Dedifferentiated amniotic fluid mesenchymal stem cell (primary cell): ENCODE measurements around the gene TRAPPC13.
"Not testable (repeated sequence)": the region's sequence is repeated elsewhere in the genome, so short reads cannot be mapped to it uniquely, and the experiment has no call there.

Experiments used
- DNase-seq: peaks from one replicate; pipeline ENCODE4 v3.0.0-alpha.2; 2016; ENCODE audit errors: extremely low spot score

TRAPPC13 gene, protein sequence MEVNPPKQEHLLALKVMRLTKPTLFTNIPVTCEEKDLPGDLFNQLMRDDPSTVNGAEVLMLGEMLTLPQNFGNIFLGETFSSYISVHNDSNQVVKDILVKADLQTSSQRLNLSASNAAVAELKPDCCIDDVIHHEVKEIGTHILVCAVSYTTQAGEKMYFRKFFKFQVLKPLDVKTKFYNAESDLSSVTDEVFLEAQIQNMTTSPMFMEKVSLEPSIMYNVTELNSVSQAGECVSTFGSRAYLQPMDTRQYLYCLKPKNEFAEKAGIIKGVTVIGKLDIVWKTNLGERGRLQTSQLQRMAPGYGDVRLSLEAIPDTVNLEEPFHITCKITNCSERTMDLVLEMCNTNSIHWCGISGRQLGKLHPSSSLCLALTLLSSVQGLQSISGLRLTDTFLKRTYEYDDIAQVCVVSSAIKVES

DNA sequence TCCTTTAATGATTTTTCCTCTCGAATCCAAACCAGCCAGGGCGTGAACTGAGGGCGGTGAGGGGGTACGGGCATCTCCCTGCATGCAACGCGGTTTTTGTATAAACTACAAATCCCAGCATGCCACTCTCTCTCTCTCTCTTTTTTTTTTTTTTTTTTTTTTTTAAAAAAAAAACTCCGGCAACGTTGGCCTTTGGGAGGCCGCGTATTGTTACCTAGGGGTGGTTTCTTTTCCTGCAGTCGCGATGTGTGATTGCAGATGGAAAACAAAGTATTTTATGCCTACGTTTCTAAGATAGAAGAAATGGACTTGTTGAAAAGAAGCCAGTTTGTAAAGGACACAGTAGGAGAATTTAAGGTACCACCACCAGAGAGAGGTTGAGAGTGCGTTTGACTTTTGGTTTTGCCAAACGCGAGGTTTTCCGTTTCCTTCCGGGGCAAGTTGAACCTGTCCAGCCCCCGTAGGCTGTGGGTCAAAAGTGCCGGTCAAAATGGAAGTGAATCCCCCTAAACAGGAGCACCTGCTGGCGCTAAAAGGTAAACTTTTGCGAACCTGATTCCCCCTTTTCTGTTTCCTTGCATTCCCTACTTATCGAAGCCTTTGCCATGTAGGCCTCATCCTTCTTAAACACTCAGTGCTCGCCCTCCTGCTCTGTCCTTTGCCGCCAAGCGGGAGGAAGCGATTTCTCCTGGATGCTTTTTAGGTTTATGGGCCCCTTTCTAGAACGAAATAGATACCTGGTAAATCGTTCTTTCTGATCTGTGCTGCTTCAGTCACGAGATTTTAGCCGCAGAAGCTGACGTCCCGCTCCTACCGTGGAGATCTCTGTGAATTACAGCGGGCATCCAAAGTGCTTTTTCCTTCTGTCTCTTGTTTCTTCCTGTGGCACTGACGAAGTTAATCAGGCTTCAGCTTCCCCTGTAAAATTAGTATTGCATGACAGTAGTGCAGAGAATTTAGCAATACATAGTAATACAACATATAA, at the start of gene TRAPPC13, which contains the start of gene SHLD3:
Gene TRAPPC13 (plus strand): TSS at position 457 of the 985 bp plus-strand sequence. CDS start 34 bp downstream, at position 491.
Gene SHLD3 (plus strand): TSS at position 457 of the 985 bp plus-strand sequence. CDS start 4,561 bp downstream, outside the sequence.
- peak; percentile 59 for DNase-seq

DNA sequence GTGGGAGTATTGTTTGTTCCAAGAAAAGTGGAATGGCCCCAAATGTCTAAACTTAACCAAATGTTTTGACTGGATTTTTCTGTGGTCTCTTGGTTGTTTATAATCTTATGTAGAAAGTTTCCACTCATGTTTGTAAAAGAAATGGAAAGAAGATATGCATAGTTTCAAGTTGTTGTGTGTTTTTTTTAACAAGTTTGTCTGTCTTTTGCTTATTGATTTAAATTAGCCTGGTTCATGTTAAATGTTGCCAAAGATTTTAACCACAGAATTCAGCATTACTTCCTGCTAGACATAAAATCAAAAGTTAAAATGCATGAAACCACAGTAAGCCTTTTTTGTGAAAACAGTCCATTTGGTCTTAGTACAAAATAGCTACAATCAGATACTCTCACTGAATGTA, 47.7 kb upstream of the TRAPPC13 start:
- peak; percentile 54 for DNase-seq

DNA sequence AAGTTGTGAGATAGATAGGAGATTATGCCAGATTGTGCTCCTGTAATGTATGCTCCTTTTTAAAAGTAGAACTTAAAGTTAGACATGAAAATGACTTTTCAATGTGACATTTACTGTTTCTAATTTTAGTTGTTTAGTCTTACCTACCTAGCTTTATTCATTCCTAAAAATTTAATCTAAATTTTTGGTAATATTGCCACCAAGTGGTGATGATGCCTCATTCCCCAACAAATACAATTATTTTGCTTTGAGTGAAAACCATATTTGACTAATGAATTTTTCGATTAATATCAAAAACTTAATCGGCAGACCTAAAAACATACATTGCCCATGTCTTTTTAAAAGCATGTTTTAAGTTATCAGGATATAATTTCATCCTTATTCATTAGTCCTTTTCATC, 36.1 kb upstream of the TRAPPC13 start:
- no peak for DNase-seq

DNA sequence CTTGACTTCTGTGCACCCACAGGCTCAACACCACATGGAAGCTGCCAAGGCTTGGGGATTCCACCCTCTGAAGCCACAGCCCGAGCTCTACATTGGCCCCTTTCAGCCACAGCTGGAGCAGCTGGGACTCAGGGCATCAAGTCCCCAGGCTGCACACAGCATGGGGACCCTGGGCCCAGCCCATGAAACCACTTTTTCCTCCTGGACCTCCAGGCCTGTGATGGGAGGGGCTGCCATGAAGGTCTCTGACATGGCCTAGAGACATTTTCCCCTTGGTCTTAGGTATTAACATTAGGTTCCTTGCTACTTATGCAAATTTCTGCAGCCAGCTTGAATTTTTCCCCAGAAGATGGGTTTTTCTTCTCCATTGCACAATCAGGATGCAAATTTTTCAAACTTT, 23.1 kb upstream of the TRAPPC13 start:
- DNase-seq: not testable (repeated sequence)

DNA sequence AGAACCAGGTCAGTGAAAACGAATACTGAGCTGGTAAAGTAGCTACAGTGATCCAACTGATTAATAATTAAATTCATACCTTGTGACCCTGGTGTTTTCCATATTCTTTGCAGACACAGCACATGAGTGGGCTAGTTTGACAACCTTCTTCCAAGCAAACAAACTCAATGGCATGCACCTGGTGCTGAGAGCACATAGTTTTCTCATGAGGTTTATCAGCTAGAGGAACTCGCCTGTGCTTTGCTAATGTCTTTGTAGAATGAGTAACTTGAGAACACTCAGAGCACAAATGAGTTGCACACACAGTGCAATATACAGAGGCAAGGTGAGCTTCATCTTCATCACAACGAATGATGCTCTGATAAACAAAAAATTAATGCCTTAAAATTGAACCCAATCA, 13.3 kb upstream of the TRAPPC13 start:
- no peak for DNase-seq

DNA sequence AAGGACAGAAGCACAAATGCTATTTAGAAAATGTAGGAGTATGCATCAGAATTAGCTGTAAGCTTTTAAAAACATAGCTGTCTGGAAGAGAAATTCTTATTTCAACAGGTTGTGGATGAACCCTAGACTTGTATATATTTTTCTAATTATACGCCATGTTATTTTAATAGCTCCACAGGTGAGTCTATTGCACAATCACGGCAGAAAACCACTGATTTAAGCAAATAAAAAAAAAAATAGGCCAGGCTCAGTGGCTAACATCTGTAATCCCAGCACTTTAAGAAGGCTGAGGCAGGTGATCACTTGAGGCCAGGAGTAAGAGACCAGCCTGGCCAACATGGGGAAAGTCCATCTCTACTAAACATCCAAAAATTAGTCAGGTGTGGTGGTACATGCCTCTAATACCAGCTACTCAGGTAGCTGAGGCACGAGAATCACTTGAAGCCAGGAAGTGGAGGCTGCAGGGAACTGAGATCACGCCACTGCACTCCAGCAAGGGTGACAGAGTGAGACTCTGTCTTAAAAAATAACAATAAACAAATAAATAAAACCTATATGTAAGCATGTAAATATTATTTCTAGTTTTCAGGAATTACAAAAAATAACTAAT, 12.4 kb upstream of the TRAPPC13 start:
- no peak for DNase-seq

DNA sequence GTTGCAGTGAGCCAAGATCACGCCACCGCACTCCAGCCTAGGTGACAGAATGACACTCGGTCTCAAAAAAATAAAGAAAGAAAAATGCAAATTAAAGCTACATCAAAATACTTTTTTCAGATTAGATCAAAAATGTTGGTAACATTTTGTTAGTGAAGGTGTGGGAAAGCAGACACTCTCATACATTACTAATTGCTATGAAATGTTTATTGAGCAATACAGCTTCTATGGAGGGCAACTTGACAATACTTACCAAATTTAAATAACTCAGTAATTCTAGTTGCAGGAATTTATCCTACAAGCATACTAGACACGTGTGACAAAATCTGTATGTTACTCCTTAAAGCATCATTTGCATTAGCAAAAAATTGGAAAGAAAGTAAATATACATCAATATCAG, 4.8 kb upstream of the TRAPPC13 start:
- DNase-seq: no peak

DNA sequence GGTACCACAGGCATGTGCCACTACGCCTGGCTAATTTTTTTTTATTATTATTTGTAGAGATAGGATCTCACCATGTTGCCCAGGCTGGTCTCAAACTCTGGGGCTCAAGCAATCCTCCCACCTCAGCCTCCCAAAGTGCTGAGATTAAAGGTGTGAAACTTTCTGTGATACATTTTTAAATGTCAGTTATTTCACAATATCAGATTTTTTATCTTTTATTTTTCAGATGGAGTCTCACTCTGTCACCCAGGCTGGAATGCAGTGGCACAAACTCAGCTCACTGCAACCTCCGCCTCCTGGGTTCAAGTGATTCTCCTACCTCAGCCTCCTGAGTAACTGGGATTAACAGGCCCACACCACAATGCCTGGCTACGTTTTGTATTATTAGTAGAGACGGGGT, 2.9 kb upstream of the TRAPPC13 start:
- not testable (repeated sequence) for DNase-seq

DNA sequence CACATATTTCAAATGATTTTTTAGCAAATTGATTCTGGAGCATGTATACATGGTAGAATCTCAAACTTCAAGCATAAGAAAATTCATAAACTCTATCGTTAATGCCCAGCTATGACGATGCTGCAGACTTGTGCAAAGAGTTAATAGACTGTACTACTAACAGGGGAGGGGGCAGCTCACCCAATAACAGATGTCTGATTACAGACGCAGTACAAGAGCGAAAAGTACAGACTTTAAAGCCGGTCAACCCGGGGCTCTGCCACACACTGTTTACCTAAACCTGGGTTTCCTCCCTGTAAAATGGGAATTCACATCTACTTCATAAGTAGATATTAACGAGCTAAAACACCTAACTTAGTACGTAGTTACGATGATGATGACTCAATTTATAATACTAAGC, 1.3 kb upstream of the TRAPPC13 start:
- DNase-seq: no peak

DNA sequence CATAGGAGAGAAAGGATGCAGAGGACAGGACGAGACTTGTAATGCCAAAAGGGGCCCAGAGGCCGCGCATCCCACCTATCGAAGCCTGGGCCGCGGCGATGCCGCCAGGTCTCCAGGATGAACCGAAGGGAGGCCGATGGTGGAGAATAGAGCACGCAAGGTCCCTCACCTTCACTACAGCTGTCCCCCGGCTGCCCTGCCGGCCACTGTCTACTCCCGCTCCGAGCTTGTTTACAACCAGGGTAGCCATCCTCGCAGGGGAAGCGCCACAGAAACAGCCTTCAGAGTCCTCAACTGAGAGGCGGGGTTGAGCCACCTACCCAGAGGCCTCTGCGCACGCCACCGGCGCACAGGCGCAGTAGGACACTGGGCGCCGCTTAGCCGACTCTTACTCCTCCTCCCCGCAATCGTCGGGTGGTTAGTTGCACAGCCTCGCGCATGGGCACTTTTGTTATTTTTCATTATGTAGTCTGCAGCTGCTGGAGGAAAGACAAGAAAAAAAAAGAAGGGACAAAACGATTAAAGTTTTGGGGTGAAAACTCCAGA, 729 bp upstream of the TRAPPC13 start, which contains the start of gene TRIM23:
Gene TRIM23 (minus strand): TSS at position 309 of the 546 bp plus-strand sequence. CDS start 59 bp downstream, at position 250.
- peak; percentile 95 for DNase-seq

DNA sequence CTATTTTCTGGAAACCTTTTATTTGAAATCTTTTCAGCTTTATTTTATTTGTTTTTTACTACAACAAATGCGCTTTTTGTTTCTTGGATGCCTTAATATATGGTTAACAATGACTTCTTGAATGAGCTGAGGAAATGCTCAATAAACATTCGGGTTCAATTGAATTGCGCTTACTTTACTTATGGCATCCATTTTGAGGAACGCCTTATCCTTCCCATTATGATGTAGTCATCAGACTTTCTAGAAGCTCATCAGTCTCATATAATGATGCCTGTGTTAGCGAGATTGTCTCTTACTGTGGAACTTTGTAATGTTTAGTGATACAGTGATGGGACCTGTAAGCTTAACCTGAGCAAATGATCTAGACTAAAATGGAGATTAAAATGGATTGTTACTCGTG, 916 bp downstream of the TRAPPC13 start:
- no peak for DNase-seq

DNA sequence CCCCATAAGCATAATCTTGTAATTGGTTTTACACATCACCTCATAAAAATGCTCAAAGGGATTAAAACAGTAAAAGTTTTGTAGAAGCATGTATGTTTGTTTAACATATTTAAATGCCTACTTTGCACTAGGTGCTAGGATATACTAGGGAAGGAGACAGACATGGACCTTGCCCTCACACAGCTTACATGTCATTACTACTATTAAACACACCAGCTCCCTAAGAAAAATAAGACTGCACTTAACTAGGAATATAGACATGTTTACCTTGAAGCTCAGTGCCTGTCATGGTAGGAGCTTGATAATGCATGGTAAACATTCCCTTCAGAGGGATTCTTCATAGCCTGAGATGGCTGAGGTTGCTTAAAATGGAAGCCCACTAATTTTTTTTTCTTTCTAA, 6.2 kb downstream of the TRAPPC13 start:
- DNase-seq: no peak

DNA sequence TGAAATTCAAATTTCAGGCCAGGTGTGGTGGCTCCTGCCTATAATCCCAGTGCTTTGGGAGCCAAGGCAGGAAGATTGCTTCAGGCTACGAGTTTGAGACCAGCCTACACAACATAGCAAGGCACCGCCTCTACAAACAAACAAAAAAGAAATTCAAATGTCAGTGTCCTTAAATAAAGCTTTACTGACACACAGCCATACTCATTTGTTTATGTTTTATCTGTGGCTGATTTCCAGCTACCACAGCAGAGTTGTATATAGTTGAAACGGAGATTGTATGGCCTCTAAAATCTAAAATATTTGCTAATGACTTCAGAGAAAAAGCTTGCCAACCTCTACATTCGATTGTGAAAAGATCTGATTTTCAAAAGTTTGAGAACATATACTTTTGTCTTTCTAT, 15.4 kb downstream of the TRAPPC13 start:
- no peak for DNase-seq

DNA sequence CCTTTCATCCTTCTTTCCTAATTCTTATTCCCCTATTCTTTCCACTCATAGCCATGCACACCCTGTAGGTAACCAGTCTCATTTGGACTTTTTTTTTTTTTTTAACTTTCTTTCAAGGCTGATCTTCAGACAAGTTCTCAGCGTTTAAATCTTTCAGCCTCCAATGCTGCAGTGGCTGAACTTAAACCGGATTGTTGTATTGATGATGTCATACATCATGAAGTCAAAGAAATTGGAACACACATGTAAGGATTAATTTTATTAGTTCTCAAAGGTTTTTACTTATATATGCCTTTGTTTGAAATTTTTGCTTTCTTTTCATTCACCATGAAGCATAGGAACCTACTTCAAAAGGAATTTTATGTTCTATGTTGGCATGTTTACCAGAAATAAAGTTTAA, 22.1 kb downstream of the TRAPPC13 start:
- DNase-seq: no peak

DNA sequence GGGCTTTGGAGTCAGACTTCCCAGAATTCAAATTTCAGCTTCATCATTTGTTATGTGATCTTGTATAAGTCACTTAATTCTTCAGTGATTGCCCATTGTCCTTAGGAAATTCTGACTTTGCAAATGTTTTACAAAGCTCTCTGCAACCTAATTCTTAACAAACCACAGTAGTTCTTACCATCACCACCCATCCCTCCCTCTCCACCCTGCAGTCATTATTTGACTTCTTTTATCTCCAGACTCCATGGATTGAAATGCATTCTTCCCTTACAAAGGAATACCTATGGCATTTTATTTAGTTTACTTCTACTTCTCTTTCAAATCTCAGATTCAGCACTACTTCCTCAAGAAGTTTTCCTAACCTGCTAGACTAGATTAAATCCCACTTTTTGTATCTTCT, 23.1 kb downstream of the TRAPPC13 start:
- no peak for DNase-seq

DNA sequence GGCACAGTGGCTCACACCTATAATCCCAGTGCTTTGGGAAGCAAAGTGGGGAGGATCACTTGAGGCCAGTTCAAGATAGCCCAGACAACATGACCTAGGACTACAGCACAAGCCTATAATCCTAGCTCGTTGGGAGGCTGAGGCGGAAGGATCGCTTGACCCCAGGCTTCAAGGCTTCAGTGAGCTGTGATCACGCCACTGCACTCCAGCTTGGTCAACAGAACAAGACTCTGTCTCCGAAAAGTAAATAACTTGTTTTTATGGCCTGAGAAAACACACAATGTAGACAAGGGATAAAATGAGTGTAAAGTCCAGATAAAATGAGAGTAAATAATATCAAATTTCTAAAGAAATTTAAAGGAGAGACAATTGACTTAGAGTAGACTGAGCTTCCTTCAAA, 26.3 kb downstream of the TRAPPC13 start:
- DNase-seq: no peak

DNA sequence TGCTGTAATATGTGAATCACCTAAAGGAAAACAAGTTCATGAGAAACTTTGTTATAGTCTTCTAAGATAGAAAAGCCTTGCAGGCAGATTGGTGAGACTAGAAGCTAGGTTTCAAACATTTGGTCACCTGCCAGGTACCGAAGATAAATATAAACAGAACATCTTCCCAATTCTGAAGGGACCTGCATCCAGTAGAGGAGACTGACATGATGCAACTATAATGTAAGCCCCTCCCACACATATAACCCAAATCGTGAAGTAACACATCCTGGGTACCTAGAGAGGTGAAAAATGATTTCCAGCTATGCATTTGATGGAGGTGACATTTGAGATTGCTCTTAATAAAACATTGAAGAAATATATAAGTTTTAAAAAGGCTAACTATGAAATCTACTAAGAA, 29.9 kb downstream of the TRAPPC13 start:
- no peak for DNase-seq

DNA sequence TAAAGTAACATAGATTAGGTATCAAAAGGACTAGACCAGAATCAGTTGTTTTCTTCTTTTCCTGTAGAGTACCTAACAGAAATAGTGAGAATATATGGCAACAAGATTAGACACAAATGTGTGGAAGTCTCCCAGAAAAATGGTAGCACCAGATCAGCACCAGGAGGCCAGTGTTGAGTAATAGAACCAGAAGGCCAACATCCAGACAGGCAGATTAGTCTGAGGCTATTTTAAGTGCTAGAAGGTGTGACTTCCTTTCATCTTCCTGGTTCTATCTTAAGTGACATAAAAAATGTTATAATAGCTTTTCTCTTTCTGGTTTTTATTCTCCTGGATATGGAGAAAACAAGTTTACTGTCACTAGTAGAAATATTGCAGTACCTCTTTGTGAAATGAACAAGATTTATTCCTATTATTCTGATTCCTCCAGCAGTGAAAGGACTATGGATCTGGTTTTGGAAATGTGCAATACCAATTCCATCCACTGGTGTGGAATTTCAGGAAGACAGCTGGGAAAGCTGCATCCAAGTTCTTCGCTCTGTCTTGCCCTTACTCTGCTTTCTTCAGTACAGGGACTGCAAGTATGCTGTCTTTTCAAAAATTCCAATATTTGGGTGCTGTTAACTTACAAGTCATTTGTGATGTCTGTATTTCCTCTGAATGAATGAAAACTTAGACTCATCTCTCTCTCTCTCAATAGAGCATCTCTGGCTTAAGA, 39.1 kb downstream of the TRAPPC13 start:
- no peak for DNase-seq

DNA sequence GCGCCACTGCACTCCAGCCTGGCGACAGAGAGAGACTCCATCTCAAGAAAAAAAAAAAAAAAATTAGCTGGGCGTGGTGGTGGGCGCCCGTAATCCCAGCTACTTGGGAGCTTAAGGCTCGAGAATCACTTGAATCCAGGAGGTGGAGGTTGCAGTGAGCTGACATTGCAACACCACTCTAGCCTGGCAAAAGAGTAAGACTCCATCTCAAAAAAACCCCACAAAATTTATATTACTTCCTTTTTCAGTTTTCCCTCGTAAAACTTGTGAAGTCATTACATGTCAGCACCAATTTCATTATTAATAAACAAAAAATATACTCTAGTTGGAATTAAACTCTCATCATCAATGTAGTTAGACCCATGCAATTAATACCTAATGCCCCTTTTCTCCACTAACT, 43.9 kb downstream of the TRAPPC13 start:
- no peak for DNase-seq

DNA sequence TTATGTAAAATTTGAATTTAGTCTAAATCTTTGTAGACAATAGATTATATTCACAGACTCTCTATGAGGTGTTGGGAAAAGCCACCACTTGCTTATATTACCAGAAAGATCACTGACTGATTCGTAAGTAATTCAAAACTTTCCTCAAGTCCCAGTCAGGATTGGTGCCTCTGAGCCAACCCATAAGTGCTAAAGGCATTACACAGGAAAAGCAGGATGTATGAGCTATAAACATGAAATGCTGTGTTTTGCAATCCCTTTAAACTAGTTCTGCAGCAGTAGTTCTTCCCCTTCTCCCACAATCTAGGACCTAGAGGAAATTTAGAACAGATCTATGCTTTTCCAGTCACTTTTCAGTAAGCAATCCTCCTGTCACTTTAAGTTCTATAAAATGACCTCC, 48.0 kb downstream of the TRAPPC13 start:
- DNase-seq: peak; percentile 33

DNA sequence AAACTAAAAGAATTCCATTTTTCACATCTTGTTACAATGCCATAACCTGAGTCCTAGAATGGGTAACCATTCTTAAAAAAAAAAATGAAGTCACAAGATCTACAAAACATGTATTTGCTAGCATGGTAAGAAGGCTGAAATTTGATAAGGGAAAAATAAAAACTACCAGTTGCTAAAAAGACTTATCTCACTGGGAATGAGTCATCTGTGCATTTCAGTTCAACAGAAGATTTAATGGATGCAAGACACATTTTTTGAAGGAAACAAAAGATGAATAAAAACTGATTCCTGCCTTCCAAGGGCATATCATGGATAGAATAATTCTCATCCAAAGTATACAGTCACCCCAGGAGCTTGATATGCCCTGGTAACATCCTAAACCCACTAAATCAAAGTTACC, 49.9 kb downstream of the TRAPPC13 start:
- no peak for DNase-seq
